GM12864 (cell line): Measurements from ENCODE around the gene DCLRE1A.

Experiments used
- DNase-seq: peaks from one replicate; pipeline ENCODE4 v3.0.0-alpha.2; 2011; ENCODE audit warnings: low read depth
- H3K4me3 ChIP-seq: 2 replicates; pipeline ENCODE4 v1.5.1; 2011; ENCODE audit warnings: mild to moderate bottlenecking, low read depth, low read length, control low read depth
- CTCF ChIP-seq: IDR thresholded peaks from 2 replicates; pipeline ENCODE4 v1.5.1; 2011; ENCODE audit warnings: low read depth, mild to moderate bottlenecking, moderate library complexity, low read length, control low read depth, inconsistent platforms; ENCODE audit errors: missing control alignments

The DCLRE1A gene

DNA sequence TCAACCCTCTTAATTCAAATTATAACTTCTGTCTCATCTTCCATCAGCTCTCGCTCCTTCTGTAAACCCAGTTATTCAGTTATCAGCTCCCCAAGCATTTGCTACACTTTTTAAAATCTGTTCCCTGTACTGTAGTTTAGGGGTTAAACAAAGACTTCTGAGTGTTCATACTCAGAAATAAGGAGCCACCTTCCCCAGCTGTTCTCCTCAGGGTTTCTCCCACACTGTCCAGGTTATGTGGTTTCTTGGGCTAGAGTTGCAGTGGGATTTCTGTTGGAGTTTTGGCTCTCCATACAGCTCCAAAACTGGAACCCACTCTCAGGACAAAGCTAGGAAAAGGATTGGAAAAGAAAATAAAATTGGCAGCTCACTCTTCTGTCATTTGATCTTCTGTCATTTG lies 21.3 kb upstream of the DCLRE1A start:
- no peak overlapping the region for H3K4me3 ChIP-seq
- DNase-seq, result no peak
- no peak for TF ChIP-seq CTCF

GRCh38 chr10:113872139-113873030 lies 18.5 kb upstream of the DCLRE1A start:
- H3K4me3 ChIP-seq, result no peak overlapping the region
- no peak for DNase-seq
- TF ChIP-seq CTCF, result no peak

DNA sequence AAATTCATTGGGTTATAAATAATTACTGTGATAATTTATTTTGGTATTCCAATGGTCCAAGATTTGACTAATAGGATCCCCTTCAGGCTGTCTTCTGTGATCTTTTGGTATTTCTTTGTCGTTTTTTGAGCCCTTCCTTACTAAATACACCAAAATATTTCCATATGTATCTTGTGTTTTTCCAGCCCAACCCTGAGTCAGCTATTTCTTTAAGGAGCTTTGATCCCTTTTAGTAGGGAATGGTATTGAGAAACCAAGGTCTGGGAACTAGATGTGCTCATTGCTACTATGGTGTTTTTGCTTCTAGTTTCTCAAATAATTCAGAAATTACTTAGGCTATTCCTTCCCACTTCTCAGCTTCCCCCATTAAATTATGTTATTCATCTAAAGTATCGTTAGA lies 15.9 kb upstream of the DCLRE1A start:
- DNase-seq, result no peak
- no peak overlapping the region for H3K4me3 ChIP-seq
- TF ChIP-seq CTCF, result no peak

DNA sequence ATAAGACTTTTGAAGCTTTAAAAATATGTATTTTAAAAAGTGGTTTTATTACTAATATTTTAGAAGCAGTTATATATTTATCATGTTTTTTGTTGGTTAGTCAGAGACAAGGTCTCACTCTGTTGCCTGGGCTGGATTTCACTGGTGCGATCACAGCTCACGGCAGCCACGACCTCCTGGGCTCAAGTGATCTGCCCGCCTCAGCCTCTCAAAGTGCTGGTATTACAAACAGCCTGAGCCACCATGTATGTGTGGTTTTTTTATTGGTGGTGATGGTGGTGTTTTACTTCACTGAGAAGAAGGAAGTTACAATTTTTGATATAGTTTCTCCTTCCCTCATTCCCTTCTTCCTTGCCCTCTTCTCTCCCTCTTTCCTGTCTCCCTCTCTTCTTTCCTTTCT lies 14.0 kb upstream of the DCLRE1A start:
- no peak for TF ChIP-seq CTCF
- H3K4me3 ChIP-seq, result no peak overlapping the region
- DNase-seq, result no peak

GRCh38 chr10:113866551-113867394 lies 12.9 kb upstream of the DCLRE1A start:
- no peak for TF ChIP-seq CTCF
- DNase-seq, result no peak
- H3K4me3 ChIP-seq, result no peak overlapping the region

GRCh38 chr10:113865901-113866300 lies 12.0 kb upstream of the DCLRE1A start:
- DNase-seq, result no peak
- H3K4me3 ChIP-seq, result no peak overlapping the region
- no peak for TF ChIP-seq CTCF

- H3K4me3 ChIP-seq, result no peak overlapping the region
- TF ChIP-seq CTCF, result no peak
- no peak for DNase-seq
These were observed 5.4 kb upstream of the DCLRE1A start for GRCh38 chr10:113859261-113859660.
